HG03066 (cell line): ENCODE data around the gene TEDC2.

ENCODE experiments used
- ATAC-seq: cut with Tn5 transposase; IDR thresholded peaks from one replicate; pipeline ENCODE4 v1.9.1; 2021; ENCODE audit warnings: low read depth; ENCODE audit not compliant: unreplicated experiment

The TEDC2 gene

GRCh38 chr16:2490190-2491105 lies 30.5 kb downstream of the TEDC2 start:
- no peak for ATAC-seq

- ATAC-seq, result no peak
Measured at GRCh38 chr16:2492292-2492691, 32.4 kb downstream of the TEDC2 start.

- no peak for ATAC-seq
Measured at GRCh38 chr16:2493605-2494004, 33.7 kb downstream of the TEDC2 start.

- no peak for ATAC-seq
Measured at GRCh38 chr16:2494616-2495015, 34.7 kb downstream of the TEDC2 start.

- ATAC-seq, result no peak
Measured at GRCh38 chr16:2495041-2495440, 35.1 kb downstream of the TEDC2 start.

GRCh38 chr16:2496223-2497115 lies 36.6 kb downstream of the TEDC2 start:
- ATAC-seq, result no peak

GRCh38 chr16:2497116-2497630 lies 37.3 kb downstream of the TEDC2 start:
- no peak for ATAC-seq

- ATAC-seq, result no peak
Measured at GRCh38 chr16:2497695-2498484, 38.0 kb downstream of the TEDC2 start.

GRCh38 chr16:2498531-2499253 lies 38.8 kb downstream of the TEDC2 start:
- ATAC-seq, result no peak

- no peak for ATAC-seq
Measured at GRCh38 chr16:2499454-2499853, 39.5 kb downstream of the TEDC2 start.

GRCh38 chr16:2499890-2500429 lies 40.1 kb downstream of the TEDC2 start:
- ATAC-seq, result no peak

- no peak for ATAC-seq
Measured at GRCh38 chr16:2500430-2500917, 40.6 kb downstream of the TEDC2 start.

- ATAC-seq, result no peak
Measured at GRCh38 chr16:2500918-2501750, 41.2 kb downstream of the TEDC2 start.

- ATAC-seq, result no peak
Measured at GRCh38 chr16:2501946-2502895, 42.3 kb downstream of the TEDC2 start.

- no peak for ATAC-seq
Measured at GRCh38 chr16:2505695-2506094, 45.8 kb downstream of the TEDC2 start.

- ATAC-seq, result no peak
Measured at GRCh38 chr16:2507052-2507659, 47.2 kb downstream of the TEDC2 start.

- no peak for ATAC-seq
Measured at GRCh38 chr16:2507665-2508064, 47.8 kb downstream of the TEDC2 start.
